PC-9 (cell line): ENCODE measurements around the gene STUB1.

Experiments
- CTCF ChIP-seq: fragments of 200-600 bp; sonication (generic); conservative IDR thresholded peaks from 2 replicates; pipeline ENCODE4 v1.6.1; 2017; ENCODE audit warnings: mixed run types, antibody characterized with exemption, mild to moderate bottlenecking, moderate library complexity
- EZH2 ChIP-seq: fragments of 200-600 bp; sonication (generic); IDR thresholded peaks from 2 replicates; pipeline ENCODE4 v1.8.0; 2017; ENCODE audit warnings: antibody characterized with exemption, low read depth

GRCh38 chr16:668519-669171 is 11.6 kb upstream of the STUB1 start:
- TF ChIP-seq CTCF, result no peak
- TF ChIP-seq EZH2, result no peak
